A673 (cell line): ENCODE results near the gene LRRC3. TPM values are rescaled to one million over a fixed set of nuclear protein-coding genes. Genes with fewer than 3 reads are reported as not detected.

Experiments used
- BruUV-seq: library from RNA; stranded (reverse); fragments of 400-500 nt; replicated peaks from 2 replicates; lab custom pipeline; 2021; lab: Mats Ljungman, UMichigan
- CTCF ChIA-PET: fragments of 300-600 bp; sonication (Branson Sonifier 250); formaldehyde crosslinking; loops from one replicate; lab custom pipeline; 2022; ENCODE audit warnings: antibody characterized with exemption; lab: Charles Lee
- POLR2A ChIA-PET: fragments of 300-600 bp; sonication (Branson Sonifier 250); formaldehyde crosslinking; loops from one replicate; lab custom pipeline; 2022; ENCODE audit warnings: antibody characterized with exemption; ENCODE audit not compliant: low non-redundant PET; lab: Charles Lee
- DNase-seq: peaks from one replicate; pipeline ENCODE4 v3.0.0-alpha.2; 2015; ENCODE audit warnings: low spot score
- H3K27ac ChIP-seq: fragments of 200-600 bp; sonication (generic); 2 replicates; pipeline ENCODE4 v1.5.1; 2016; ENCODE audit warnings: mixed run types, low read depth, mild to moderate bottlenecking, mixed read lengths, antibody characterized with exemption, low read length; ENCODE audit not compliant: poor library complexity, severe bottlenecking
- H3K27me3 ChIP-seq: fragments of 200-600 bp; sonication (generic); replicated peaks from 2 replicates; pipeline ENCODE4 v1.6.1; 2017; ENCODE audit warnings: mixed run types, low read depth, mild to moderate bottlenecking, mixed read lengths, antibody characterized with exemption, low read length; ENCODE audit not compliant: insufficient read depth, poor library complexity
- H3K36me3 ChIP-seq: fragments of 200-600 bp; sonication (generic); 2 replicates; pipeline ENCODE4 v1.6.1; 2016; ENCODE audit warnings: mixed run types, mild to moderate bottlenecking, mixed read lengths, antibody characterized with exemption, low read length; ENCODE audit not compliant: insufficient read depth, poor library complexity, severe bottlenecking
- H3K4me1 ChIP-seq: fragments of 200-600 bp; sonication (generic); 2 replicates; pipeline ENCODE4 v1.6.1; 2017; ENCODE audit warnings: mixed run types, mild to moderate bottlenecking, mixed read lengths, antibody characterized with exemption, low read length; ENCODE audit not compliant: insufficient read depth, poor library complexity, severe bottlenecking
- H3K4me3 ChIP-seq: fragments of 200-600 bp; sonication (generic); 2 replicates; pipeline ENCODE4 v1.5.1; 2016; ENCODE audit warnings: low read depth, mixed run types, mild to moderate bottlenecking, mixed read lengths, low read length; ENCODE audit not compliant: poor library complexity, severe bottlenecking
- H3K9me3 ChIP-seq: fragments of 200-600 bp; sonication (generic); 2 replicates; pipeline ENCODE4 v1.6.1; 2016; ENCODE audit warnings: mixed run types, low read depth, mild to moderate bottlenecking, mixed read lengths, antibody characterized with exemption, low read length; ENCODE audit not compliant: poor library complexity, severe bottlenecking
- EZH2 ChIP-seq: fragments of 200-600 bp; sonication (generic); IDR thresholded peaks from 2 replicates; pipeline ENCODE4 v1.6.1; 2017; ENCODE audit warnings: borderline replicate concordance, low read depth, mild to moderate bottlenecking, mixed read lengths, antibody characterized with exemption, low read length; ENCODE audit not compliant: poor library complexity, severe bottlenecking
- intact Hi-C: fragments of 100-400 bp; cut with micrococcal nuclease; formaldehyde crosslinking; loops from one replicate; pipeline ENCODE4 v1.10.0; 2022; ENCODE audit not compliant: unreplicated experiment
- total RNA-seq: library from RNA; stranded (reverse); gene quantifications from 2 replicates; pipeline ENCODE4 v1.2.3, GENCODE V29; 2021
- TF ChIP-seq, protein P1 (sequence below): fragments of 300-800, 200-600 bp; sonication (generic); conservative IDR thresholded peaks from 2 replicates; pipeline ENCODE4 v1.5.1; 2017; ENCODE audit warnings: low read depth, mild to moderate bottlenecking, antibody characterized with exemption, low read length, moderate library complexity, mixed read lengths

Gene LRRC3
- total RNA-seq, 1 experiment from 2014 or later = 1.5 TPM

- intact Hi-C loops = loop anchor here (10.0 kb wide), 1 partner anchor 96 kb away; the partner anchor contains the start of gene TRPM2
- no peak overlapping the region for H3K27ac ChIP-seq
- no peak overlapping the region for H3K4me3 ChIP-seq
- peaks cover 36% of the 10 kb centered on the region for H3K27me3 ChIP-seq
- DNase-seq = no peak
- BruUV-seq = no TSS peak
- H3K9me3 ChIP-seq = peaks cover 6% of the 10 kb centered on the region
- H3K4me1 ChIP-seq = no peaks in the 10 kb centered on the region
- ChIA-PET POLR2A (no interaction called here), CTCF (no interaction called here)
- TF ChIP-seq, protein P1, sequence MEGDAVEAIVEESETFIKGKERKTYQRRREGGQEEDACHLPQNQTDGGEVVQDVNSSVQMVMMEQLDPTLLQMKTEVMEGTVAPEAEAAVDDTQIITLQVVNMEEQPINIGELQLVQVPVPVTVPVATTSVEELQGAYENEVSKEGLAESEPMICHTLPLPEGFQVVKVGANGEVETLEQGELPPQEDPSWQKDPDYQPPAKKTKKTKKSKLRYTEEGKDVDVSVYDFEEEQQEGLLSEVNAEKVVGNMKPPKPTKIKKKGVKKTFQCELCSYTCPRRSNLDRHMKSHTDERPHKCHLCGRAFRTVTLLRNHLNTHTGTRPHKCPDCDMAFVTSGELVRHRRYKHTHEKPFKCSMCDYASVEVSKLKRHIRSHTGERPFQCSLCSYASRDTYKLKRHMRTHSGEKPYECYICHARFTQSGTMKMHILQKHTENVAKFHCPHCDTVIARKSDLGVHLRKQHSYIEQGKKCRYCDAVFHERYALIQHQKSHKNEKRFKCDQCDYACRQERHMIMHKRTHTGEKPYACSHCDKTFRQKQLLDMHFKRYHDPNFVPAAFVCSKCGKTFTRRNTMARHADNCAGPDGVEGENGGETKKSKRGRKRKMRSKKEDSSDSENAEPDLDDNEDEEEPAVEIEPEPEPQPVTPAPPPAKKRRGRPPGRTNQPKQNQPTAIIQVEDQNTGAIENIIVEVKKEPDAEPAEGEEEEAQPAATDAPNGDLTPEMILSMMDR = no peak
- no peak for TF ChIP-seq EZH2
- H3K36me3 ChIP-seq = no peaks in the 10 kb centered on the region
Measured at GRCh38 chr21:44450999-44451398, 4.3 kb upstream of the LRRC3 start.

- Histone ChIP-seq H3K4me1 (no peaks in the 10 kb centered on the region), H3K4me3 (no peak overlapping the region), H3K9me3 (peaks cover 6% of the 10 kb centered on the region), H3K36me3 (no peaks in the 10 kb centered on the region), H3K27ac (no peak overlapping the region), H3K27me3 (peaks cover 34% of the 10 kb centered on the region)
- intact Hi-C loops = loop anchor here (10.0 kb wide), 1 partner anchor 98 kb away; the partner anchor contains the start of gene TRPM2
- no TSS peak for BruUV-seq
- TF ChIP-seq, protein P1 = no peak
- TF ChIP-seq EZH2 = no peak
- POLR2A ChIA-PET = no interaction called here
- DNase-seq = no peak
- CTCF ChIA-PET = no interaction called here
Measured at GRCh38 chr21:44453120-44453519, 2.2 kb upstream of the LRRC3 start.

- Histone ChIP-seq H3K27ac (no peak overlapping the region), H3K27me3 (peaks cover 30% of the 10 kb centered on the region), H3K9me3 (peaks cover 6% of the 10 kb centered on the region), H3K4me3 (no peak overlapping the region), H3K4me1 (no peaks in the 10 kb centered on the region), H3K36me3 (no peaks in the 10 kb centered on the region)
- ChIA-PET POLR2A (no interaction called here), CTCF (no interaction called here)
- TF ChIP-seq EZH2 = no peak
- TF ChIP-seq, protein P1 = no peak
- no TSS peak for BruUV-seq
- intact Hi-C loops = loop anchor here (10.0 kb wide), 1 partner anchor 99 kb away; the partner anchor contains the start of gene TRPM2
- DNase-seq = no peak
Measured at GRCh38 chr21:44454058-44454457, 1.3 kb upstream of the LRRC3 start.
